AG09309 (cell line): ENCODE data around the gene VRK1.

Experiments
- DNase-seq: peaks from one replicate; pipeline ENCODE4 v3.0.0-alpha.2; 2010; ENCODE audit warnings: low read depth
- H3K4me3 ChIP-seq: 2 replicates; pipeline ENCODE4 v1.5.1; 2011; ENCODE audit warnings: mild to moderate bottlenecking, low read depth, low read length, moderate library complexity; ENCODE audit not compliant: control insufficient read depth
- TF ChIP-seq, protein P1 (sequence below): IDR thresholded peaks from 2 replicates; pipeline ENCODE4 v1.5.1; 2011; ENCODE audit warnings: mild to moderate bottlenecking, low read depth, low read length, inconsistent platforms; ENCODE audit not compliant: insufficient read depth, control insufficient read depth; ENCODE audit errors: missing control alignments

The VRK1 gene

DNA sequence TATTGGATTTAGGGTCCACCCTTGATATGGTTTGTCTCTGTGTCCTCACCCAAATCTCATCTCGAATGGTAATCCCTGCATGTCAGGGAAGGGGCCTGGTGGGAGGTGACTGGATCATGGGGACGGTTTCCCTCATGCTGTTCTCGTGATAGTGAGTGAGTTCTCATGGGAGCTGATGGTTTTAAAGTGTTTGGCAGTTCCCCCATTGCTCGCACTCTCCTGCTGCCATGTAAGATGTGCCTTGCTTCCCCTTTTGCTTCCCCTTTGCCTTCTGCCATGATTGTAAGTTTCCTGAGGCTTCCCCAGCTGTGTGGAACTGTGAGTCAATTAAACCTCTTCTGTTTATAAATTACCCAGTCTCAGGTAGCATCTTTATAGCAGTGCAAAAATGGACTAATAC is 118.3 kb downstream of the VRK1 start:
- no peak for DNase-seq
- TF ChIP-seq, protein P1, sequence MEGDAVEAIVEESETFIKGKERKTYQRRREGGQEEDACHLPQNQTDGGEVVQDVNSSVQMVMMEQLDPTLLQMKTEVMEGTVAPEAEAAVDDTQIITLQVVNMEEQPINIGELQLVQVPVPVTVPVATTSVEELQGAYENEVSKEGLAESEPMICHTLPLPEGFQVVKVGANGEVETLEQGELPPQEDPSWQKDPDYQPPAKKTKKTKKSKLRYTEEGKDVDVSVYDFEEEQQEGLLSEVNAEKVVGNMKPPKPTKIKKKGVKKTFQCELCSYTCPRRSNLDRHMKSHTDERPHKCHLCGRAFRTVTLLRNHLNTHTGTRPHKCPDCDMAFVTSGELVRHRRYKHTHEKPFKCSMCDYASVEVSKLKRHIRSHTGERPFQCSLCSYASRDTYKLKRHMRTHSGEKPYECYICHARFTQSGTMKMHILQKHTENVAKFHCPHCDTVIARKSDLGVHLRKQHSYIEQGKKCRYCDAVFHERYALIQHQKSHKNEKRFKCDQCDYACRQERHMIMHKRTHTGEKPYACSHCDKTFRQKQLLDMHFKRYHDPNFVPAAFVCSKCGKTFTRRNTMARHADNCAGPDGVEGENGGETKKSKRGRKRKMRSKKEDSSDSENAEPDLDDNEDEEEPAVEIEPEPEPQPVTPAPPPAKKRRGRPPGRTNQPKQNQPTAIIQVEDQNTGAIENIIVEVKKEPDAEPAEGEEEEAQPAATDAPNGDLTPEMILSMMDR: no peak
- no peak overlapping the region for H3K4me3 ChIP-seq

DNA sequence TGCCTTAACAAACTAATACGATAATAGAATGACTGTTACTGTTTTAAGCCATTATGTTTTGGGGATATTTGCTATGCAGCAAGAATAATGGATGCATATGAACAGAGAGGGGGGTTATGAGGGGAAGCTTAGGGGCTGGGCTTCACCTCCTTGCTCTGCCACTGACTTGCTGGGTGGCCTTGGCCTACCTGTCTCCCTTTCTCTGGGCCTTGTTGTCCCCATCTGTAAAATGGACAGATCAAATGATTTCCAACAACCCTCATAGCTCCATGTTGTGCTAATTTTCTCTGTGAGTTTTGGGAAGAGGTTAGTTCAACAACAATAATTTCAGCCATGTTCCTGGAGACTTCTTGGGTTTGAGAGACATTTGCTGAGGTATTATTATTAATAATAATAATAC is 119.6 kb downstream of the VRK1 start:
- TF ChIP-seq, protein P1: no peak
- no peak overlapping the region for H3K4me3 ChIP-seq
- DNase-seq: no peak

DNA sequence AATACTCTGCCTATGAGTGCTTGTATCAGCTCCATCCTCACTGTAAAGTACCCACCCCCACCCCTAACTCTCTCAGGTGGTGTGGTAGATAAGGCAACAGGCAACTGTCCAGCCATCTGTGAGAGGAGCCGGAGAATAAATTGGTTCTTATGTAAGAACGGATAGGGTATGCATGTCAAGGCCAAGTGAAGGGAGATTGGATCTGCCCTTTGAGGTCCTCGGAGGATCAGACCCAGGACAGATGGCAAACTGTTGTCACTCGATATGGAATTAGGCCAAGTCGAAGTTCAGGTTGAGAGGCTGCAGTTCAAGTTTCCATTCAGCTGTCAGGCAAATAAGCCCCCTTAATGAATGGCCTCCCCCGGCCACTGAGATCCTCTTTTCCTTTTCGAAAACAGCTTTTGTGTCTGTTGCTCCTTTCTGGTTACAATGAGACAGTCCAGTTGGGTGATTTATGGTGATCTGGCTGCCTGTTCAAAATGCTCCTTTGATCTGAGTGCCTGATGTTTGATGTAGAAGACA is 120.3 kb downstream of the VRK1 start:
- DNase-seq: no peak
- TF ChIP-seq, protein P1: no peak
- no peak overlapping the region for H3K4me3 ChIP-seq

GRCh38 chr14:96920023-96920422 is 122.8 kb downstream of the VRK1 start:
- H3K4me3 ChIP-seq: no peak overlapping the region
- TF ChIP-seq, protein P1: no peak
- DNase-seq: no peak

- DNase-seq: no peak
- H3K4me3 ChIP-seq: no peak overlapping the region
These were observed 123.6 kb downstream of the VRK1 start for GRCh38 chr14:96920820-96921219.

GRCh38 chr14:96922986-96923385 is 125.8 kb downstream of the VRK1 start:
- TF ChIP-seq, protein P1: no peak
- no peak overlapping the region for H3K4me3 ChIP-seq
- DNase-seq: no peak

More at GRCh38 chr14:96920820-96921219, 123.6 kb downstream of the VRK1 start:
- TF ChIP-seq, protein P1: no peak

GRCh38 chr14:96925422-96925821 is 128.2 kb downstream of the VRK1 start:
- no peak for DNase-seq
- no peak overlapping the region for H3K4me3 ChIP-seq
- TF ChIP-seq, protein P1: no peak
